ENCODE results near the gene EPHA8. TPM values are rescaled to one million over a fixed set of nuclear protein-coding genes. Genes with fewer than 3 reads are reported as not detected.

Gene EPHA8
- polyA plus RNA-seq, 2 of the 4 experiments (the other 2 are of a cell fraction): not detected

- no peak overlapping the region for H3K4me2 ChIP-seq
- 79% methylated on average over 6 of the region's 7 CpGs for WGBS (ENCODE audit: missing lambda C conversion rate)
- H3K9me3 ChIP-seq: no peaks in the 10 kb centered on the region
- TF ChIP-seq ZFP36 (IDR thresholded peaks at IDR 0.05; ENCODE audit: borderline replicate concordance, partially characterized antibody): peak; percentile 43
- TF ChIP-seq HOXB13 (CRISPR knock-in tag; IDR thresholded peaks at IDR 0.05; ENCODE audit: low read depth): no peak
- no peak for TF ChIP-seq ZC3H11A (IDR thresholded peaks at IDR 0.05)
- no peak for TF ChIP-seq EHF (CRISPR knock-in tag; IDR thresholded peaks at IDR 0.05)
- TF ChIP-seq CBX8 (IDR thresholded peaks at IDR 0.05): no peak
- FAIRE-seq (no peak), DNase-seq (ENCODE audit: low read depth in 1 of 2, low spot score in 1 of 2) (no peak), ATAC-seq (no peak)
- no peak overlapping the region for H3K4me3 ChIP-seq
- no peak overlapping the region for H3K27ac ChIP-seq
- ChIA-PET POLR2A (no interaction called here), CTCF (no interaction called here)
- no peaks in the 10 kb centered on the region for H3K4me1 ChIP-seq
Observed at GRCh38 chr1:22569269-22569668, 6.0 kb downstream of the EPHA8 start.

- Histone ChIP-seq H3K4me2 (no peak overlapping the region), H3K4me1 (no peaks in the 10 kb centered on the region), H3K4me3 (no peak overlapping the region), H3K27ac (no peak overlapping the region), H3K9me3 (no peaks in the 10 kb centered on the region)
- TF ChIP-seq REST (IDR thresholded peaks at IDR 0.05): no peak
- TF ChIP-seq KDM5A (IDR thresholded peaks at IDR 0.05): no peak
- TF ChIP-seq ZSCAN20 (CRISPR knock-in tag; IDR thresholded peaks at IDR 0.05): no peak
- no peak for TF ChIP-seq POLR2A (IDR thresholded peaks at IDR 0.05; ENCODE audit: low read length)
- no peak for TF ChIP-seq FOXS1 (CRISPR knock-in tag; IDR thresholded peaks at IDR 0.05)
- TF ChIP-seq BCL3 (IDR thresholded peaks at IDR 0.05): no peak
- no peak for TF ChIP-seq NFE2L2 (conservative IDR thresholded peaks at IDR 0.05; ENCODE audit: low read length)
- TF ChIP-seq FOSB (CRISPR knock-in tag; IDR thresholded peaks at IDR 0.05): no peak
- TF ChIP-seq CTCF (IDR thresholded peaks at IDR 0.05): no peak
- no peak for TF ChIP-seq RCOR1 (IDR thresholded peaks at IDR 0.05; ENCODE audit: low read depth, low read length)
- POLR2A ChIA-PET: no interaction called here
- no peak for ATAC-seq
- DNase-seq (ENCODE audit: low read depth in 1 of 2, low spot score in 1 of 2): no peak
- FAIRE-seq: no peak
- CTCF ChIA-PET: interaction anchor here (1.0 kb wide), 1 partner anchor 39 kb away, joined by 3 read pairs; no protein-coding TSS in a partner anchor
- 74% methylated on average over 26 of the region's 34 CpGs for WGBS (ENCODE audit: missing lambda C conversion rate)
Observed at GRCh38 chr1:22570140-22570909, 7.0 kb downstream of the EPHA8 start.

GRCh38 chr1:22572818-22573217, 9.5 kb downstream of the EPHA8 start:
- CTCF ChIA-PET: interaction anchor here (2.2 kb wide), 1 partner anchor 70 kb away, joined by 5 read pairs; the partner anchor contains the start of gene C1QC
- ATAC-seq: no peak

More at GRCh38 chr1:22572818-22573217, 9.5 kb downstream of the EPHA8 start:
- Histone ChIP-seq H3K9me3 (no peaks in the 10 kb centered on the region), H3K4me3 (no peak overlapping the region), H3K4me1 (no peaks in the 10 kb centered on the region), H3K4me2 (no peak overlapping the region), H3K27ac (no peak overlapping the region)
- FAIRE-seq (no peak), DNase-seq (ENCODE audit: low read depth in 1 of 2, low spot score in 1 of 2) (no peak)
- TF ChIP-seq ELK1 (IDR thresholded peaks at IDR 0.05; ENCODE audit: low read depth, low read length): no peak
- TF ChIP-seq HOXB5 (CRISPR knock-in tag; IDR thresholded peaks at IDR 0.05): no peak
- no peak for TF ChIP-seq SMC3 (IDR thresholded peaks at IDR 0.05)
- TF ChIP-seq RFX5 (IDR thresholded peaks at IDR 0.05): no peak
- TF ChIP-seq RAD21 (conservative IDR thresholded peaks at IDR 0.05 in 1 of 2, IDR thresholded peaks at IDR 0.05 in 1 of 2): no peak
- TF ChIP-seq BHLHE40 (IDR thresholded peaks at IDR 0.05; ENCODE audit: low read depth, low read length): no peak
- TF ChIP-seq HDAC2 (IDR thresholded peaks at IDR 0.05): no peak
- no peak for TF ChIP-seq RCOR1 (IDR thresholded peaks at IDR 0.05; ENCODE audit: low read depth, low read length)
- POLR2A ChIA-PET: no interaction called here
- 33% methylated on average over 6 of the region's 9 CpGs for WGBS (ENCODE audit: missing lambda C conversion rate)
